Naive thymus-derived CD8-positive, alpha-beta T cell (primary cell): Measurements from ENCODE around the gene ITCH. TPM values are rescaled to one million over a fixed set of nuclear protein-coding genes. Genes with fewer than 3 reads are reported as not detected.

Experiments used
- ATAC-seq, 2 donors: fragments of 150-1000 bp; cut with Tn5 transposase in 1 of 2; sonication (Bioruptor Pico), chemical (Tn5 transposase) in 1 of 2; 1 replicate in 1 of 2; 2 replicates in 1 of 2; pipeline ENCODE4 v1.10.0; 2021; ENCODE audit warnings: mild to moderate bottlenecking in 2 of 2, moderate library complexity in 2 of 2
- POLR2A ChIA-PET: fragments of 350-600 bp; sonication (Branson Sonifier 250); formaldehyde crosslinking; loops from one replicate; lab custom pipeline; 2021; ENCODE audit warnings: antibody characterized with exemption; lab: Charles Lee
- DNase-seq, 10 donors: peaks; one replicate each; pipeline versions ENCODE4 v3.0.0 to v3.0.0-alpha.2; 2020 to 2022
- H3K27ac Mint-ChIP-seq, 10 donors: one replicate each; pipeline ENCODE4 v1.8.0; 2020 to 2022; ENCODE audit warnings: mild to moderate bottlenecking in 10 of 10, mixed read lengths in 10 of 10, moderate library complexity in 4 of 10, inconsistent platforms in 1 of 10
- H3K27me3 Mint-ChIP-seq, 5 donors: one replicate each; pipeline ENCODE4 v1.8.0; 2021 to 2022; ENCODE audit warnings: mixed read lengths in 5 of 5
- H3K36me3 Mint-ChIP-seq, 3 donors: one replicate each; pipeline ENCODE4 v1.8.0; 2020 to 2022; ENCODE audit warnings: mixed read lengths in 3 of 3, mild to moderate bottlenecking in 2 of 3, inconsistent platforms in 1 of 3
- H3K4me1 Mint-ChIP-seq, 4 donors: one replicate each; pipeline ENCODE4 v1.8.0; 2021 to 2022; ENCODE audit warnings: mixed read lengths in 4 of 4
- H3K4me3 Mint-ChIP-seq, 10 donors: one replicate each; pipeline ENCODE4 v1.8.0; 2020 to 2022; ENCODE audit warnings: mild to moderate bottlenecking in 10 of 10, mixed read lengths in 10 of 10, moderate library complexity in 6 of 10, inconsistent platforms in 1 of 10
- H3K9me3 Mint-ChIP-seq, 9 donors: one replicate each; pipeline ENCODE4 v1.8.0; 2020 to 2022; ENCODE audit warnings: mixed read lengths in 9 of 9, mild to moderate bottlenecking in 3 of 9, inconsistent platforms in 1 of 9, moderate library complexity in 1 of 9
- polyA plus RNA-seq, 3 donors: library from polyadenylated mRNA; unstranded; fragments of 300-500 nt; fragmentation: Illumina TruSeq; gene quantifications; one replicate each; pipeline ENCODE4 v1.2.3, GENCODE V29; 2021
- total RNA-seq, 8 experiments: library from RNA in 2 of 8; stranded (reverse) in 2 of 8; gene quantifications; one replicate each; pipeline ENCODE4 v1.2.3 and lab custom pipeline; 2021 to 2026

The ITCH gene
- total and polyA plus RNA-seq, 5 experiments from 2014 or later, result 12.6 to 75.9 (median 19.6) TPM

DNA sequence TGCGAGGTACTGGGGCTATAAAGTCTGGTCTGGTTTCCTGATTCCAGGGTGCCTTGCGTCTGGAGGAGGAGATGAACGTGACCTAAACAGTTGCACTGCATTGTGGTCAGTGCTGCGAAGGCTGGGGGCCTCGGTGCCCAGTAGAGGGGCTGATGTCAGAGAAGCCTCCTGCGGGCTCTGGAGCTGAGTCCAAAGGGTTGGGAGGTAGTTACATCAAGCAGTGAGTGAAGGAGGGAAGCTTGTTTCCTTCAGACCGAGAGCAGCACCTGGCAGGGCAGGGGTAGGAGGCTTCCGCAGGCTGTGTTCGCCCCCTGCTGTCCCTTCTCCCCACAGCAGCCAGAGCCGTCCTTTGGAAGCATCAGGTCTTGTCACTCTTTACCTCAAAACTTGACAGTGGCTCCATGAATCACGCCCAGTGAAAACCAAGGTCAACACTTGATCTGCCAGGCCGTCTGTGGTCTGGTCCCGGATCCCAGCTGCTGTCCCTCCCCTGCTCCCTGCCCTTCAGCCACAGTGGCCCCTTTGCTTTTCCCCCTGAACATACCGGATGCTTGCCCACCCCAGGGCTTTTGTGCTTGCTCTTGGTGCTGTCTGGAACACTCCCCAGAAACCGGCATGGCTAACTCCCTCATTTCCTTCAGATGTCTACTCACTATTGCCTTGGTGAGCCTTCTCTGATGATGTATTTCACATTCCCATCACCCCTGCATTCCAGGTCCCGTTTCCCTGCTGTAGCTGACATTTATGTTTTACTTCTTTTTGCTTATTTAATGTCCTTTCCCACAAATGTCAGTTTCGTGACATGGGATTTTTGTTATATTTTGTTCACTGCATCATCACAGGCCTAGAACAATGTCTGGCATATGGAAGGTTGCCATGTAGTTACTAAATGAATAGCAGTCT, 160.1 kb downstream of the ITCH start:
- POLR2A ChIA-PET, result no interaction called here
- Mint-ChIP-seq H3K4me1 (peaks cover 19 to 64% (median 45%) of the 10 kb centered on the region in 4 donors), H3K4me3 (peak overlapping the region in 2 of 10 donors; percentile 26 to 47), H3K36me3 (peaks cover 0 to 52% (median 5%) of the 10 kb centered on the region in 3 donors), H3K9me3 (no peaks in the 10 kb centered on the region), H3K27ac (peak overlapping the region in 9 of 10 donors; percentile 40 to 79 (median 57)), H3K27me3 (no peaks in the 10 kb centered on the region)
- ATAC-seq, result peak; percentile 77 to 89
- DNase-seq, result peak; percentile 32 to 70 (median 48)

DNA sequence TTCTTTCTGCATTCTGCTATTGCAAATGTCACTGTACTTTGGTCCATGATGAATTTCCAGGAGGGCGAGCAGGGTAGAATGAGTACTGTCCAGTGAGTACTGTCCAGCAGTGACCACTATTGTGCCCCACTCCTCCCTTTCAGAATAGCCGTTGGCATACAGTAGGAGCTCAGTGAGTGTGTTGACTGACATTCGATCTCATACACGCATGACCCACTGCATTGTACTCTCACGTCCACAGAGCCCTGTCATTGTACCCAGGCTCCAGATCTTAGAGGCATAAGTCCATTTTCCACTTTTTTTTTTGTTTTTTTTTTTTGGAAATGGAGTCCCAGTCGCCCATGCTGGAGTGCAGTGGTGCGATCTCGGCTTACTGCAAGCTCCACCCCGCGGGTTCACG, 161.4 kb downstream of the ITCH start:
- Mint-ChIP-seq H3K4me1 (peaks cover 14 to 56% (median 40%) of the 10 kb centered on the region in 4 donors), H3K27me3 (no peaks in the 10 kb centered on the region), H3K36me3 (peaks cover 0 to 64% (median 5%) of the 10 kb centered on the region in 3 donors), H3K4me3 (no peak overlapping the region), H3K9me3 (no peaks in the 10 kb centered on the region), H3K27ac (peak overlapping the region in 1 of 10 donors; percentile 35)
- DNase-seq, result no peak
- POLR2A ChIA-PET, result no interaction called here
- ATAC-seq, result no peak

DNA sequence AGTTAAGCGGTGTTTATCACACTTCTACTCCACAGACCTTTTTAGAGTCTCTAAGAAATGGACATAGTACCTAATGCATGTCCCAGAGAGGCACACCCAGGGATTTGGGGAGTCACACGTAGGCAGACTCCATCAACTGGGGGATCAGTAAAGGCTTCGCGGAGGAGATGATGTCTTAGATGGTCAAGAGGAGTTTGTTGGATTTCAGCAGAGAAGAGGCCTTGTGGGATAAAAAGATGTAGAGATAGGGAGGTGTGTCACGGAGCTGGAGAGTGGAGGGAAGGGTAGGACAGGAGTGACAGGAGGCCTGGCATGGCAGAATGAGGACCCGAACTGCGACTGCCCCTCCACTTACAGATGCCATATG, 162.3 kb downstream of the ITCH start:
- peaks cover 14 to 54% (median 40%) of the 10 kb centered on the region in 4 donors for H3K4me1 Mint-ChIP-seq
- no peak for DNase-seq
- POLR2A ChIA-PET, result no interaction called here
- H3K36me3 Mint-ChIP-seq, result peaks cover 0 to 66% (median 5%) of the 10 kb centered on the region in 3 donors
- H3K27ac Mint-ChIP-seq, result peak overlapping the region in 3 of 10 donors; percentile 20 to 49 (median 27)
- H3K27me3 Mint-ChIP-seq, result no peaks in the 10 kb centered on the region
- no peak for ATAC-seq
- no peaks in the 10 kb centered on the region for H3K9me3 Mint-ChIP-seq
- no peak overlapping the region for H3K4me3 Mint-ChIP-seq

DNA sequence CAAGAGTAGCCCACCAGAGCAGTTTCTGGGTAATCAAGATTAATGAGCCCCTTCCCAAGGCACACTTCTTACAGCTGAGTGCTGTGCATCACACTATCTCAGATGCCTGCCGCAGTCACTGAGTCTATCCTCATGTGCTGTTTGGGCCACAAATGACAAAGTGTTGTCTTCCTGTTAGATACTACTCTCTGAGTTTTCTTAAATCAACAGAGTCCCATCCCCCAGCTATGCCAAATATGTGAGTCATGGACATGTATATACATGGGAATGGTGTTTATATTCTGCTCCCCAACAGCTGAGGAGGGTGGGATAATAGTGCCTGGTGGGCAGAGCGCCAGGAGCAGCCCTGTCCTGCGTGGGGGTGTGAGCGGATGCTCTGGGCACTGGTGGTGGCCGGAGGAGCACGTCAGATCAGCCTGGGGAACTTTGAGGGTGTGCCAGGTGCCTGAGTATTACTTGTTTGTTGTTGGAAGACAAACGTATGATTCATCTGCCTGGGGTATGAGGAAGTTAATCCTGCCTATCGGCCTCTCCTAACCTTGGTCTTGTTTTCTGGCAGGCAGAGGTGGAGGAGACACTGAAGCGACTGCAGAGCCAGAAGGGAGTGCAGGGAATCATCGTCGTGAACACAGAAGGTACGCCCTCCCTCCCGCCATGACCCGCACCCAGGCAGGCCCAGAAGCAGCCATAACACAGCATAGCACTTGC, 162.8 kb downstream of the ITCH start:
- H3K27me3 Mint-ChIP-seq, result no peaks in the 10 kb centered on the region
- no peak for ATAC-seq
- H3K4me1 Mint-ChIP-seq, result peaks cover 17 to 54% (median 44%) of the 10 kb centered on the region in 4 donors
- no peak for DNase-seq
- POLR2A ChIA-PET, result no interaction called here
- no peak overlapping the region for H3K4me3 Mint-ChIP-seq
- peak overlapping the region in 2 of 10 donors; percentile 27 to 53 for H3K27ac Mint-ChIP-seq
- H3K9me3 Mint-ChIP-seq, result no peaks in the 10 kb centered on the region
- H3K36me3 Mint-ChIP-seq, result peaks cover 0 to 67% (median 5%) of the 10 kb centered on the region in 3 donors

DNA sequence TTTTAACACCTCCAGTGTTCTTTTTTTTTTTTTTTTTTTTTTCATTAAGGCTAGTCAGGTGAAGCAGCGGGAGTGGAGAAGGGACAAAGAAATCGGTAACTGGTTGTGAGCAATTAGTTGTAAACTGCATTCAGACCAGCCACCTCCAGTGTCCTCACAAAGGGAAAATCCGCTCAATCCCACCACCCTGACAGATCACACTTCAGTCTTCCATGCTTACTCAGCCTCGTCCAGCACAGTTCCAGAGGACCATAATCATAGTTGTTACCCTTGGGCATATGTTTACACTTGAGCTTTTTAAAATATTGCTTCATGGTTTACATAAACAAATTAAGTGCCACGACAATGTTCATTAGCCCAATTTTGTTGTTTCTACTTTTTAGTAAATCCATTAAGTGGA, 163.4 kb downstream of the ITCH start:
- ATAC-seq, result no peak
- peaks cover 19 to 51% (median 41%) of the 10 kb centered on the region in 4 donors for H3K4me1 Mint-ChIP-seq
- no peaks in the 10 kb centered on the region for H3K9me3 Mint-ChIP-seq
- no peaks in the 10 kb centered on the region for H3K27me3 Mint-ChIP-seq
- no peak overlapping the region for H3K27ac Mint-ChIP-seq
- H3K4me3 Mint-ChIP-seq, result no peak overlapping the region
- no peak for DNase-seq
- peaks cover 0 to 71% (median 5%) of the 10 kb centered on the region in 3 donors for H3K36me3 Mint-ChIP-seq
- POLR2A ChIA-PET, result no interaction called here

DNA sequence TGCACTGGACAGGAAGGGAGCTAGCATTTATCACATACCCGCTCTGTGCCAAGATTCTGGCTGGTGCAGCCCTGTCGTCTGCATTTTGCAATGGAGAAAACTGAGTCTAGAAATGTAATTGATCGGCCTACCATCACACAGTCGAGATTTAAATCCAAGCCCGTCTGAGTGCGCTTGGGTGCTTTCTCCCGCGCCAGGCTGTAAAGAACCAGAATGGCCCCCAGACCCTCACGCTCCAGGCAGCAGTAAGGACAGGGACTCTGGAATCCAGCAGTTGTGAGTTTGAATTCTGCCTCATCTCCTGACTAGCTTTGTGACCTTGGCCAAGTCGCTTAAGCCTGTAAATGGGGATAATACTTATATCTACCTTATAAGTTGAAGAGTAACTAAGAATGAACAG, 163.9 kb downstream of the ITCH start:
- Mint-ChIP-seq H3K4me1 (peaks cover 20 to 49% (median 38%) of the 10 kb centered on the region in 4 donors), H3K4me3 (no peak overlapping the region), H3K27ac (peak overlapping the region in 1 of 10 donors; percentile 62), H3K36me3 (peaks cover 0 to 72% (median 5%) of the 10 kb centered on the region in 3 donors), H3K9me3 (no peaks in the 10 kb centered on the region), H3K27me3 (no peaks in the 10 kb centered on the region)
- no peak for DNase-seq
- POLR2A ChIA-PET, result no interaction called here
- ATAC-seq, result no peak

DNA sequence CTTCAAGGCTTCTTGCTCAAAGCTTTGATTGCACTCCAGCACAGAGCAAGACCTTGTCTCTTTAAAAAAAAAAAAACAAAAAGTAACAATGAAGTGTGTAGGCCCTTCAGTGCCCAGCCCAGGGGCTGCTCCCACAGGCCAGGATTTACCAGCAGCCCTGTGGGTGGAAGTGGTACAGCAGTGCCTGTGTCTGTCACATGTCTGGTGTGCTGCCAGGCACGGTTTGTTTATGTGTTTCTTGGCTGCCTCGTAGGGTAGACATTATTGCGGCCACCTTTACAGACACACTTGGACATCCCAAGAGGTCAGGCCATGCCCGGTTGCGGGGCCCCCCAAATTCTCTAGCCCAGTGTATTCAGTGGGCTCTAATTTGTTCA, 165.8 kb downstream of the ITCH start:
- H3K27ac Mint-ChIP-seq, result peak overlapping the region in 1 of 10 donors; percentile 28
- DNase-seq, result no peak

DNA sequence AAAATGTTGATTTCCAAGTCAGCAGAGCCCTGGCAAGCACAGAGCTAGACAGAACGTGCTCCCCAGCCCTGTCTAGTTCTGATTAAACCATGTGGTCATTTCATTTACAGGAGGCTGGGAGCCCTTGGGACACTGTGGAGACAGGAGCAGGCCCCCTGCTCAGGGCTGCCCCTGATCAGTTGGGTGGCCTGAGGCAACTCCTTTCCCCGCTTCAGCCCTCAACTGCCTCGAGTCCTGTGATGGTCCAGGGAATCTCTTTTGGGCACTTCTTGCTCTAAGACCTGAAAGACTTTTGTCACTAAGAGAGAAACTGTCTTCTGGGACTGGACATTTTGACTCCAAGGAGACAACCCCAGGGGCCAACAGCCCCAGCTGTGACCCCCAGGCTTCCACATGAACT, 166.7 kb downstream of the ITCH start:
- peaks cover 11 to 26% (median 18%) of the 10 kb centered on the region in 4 donors for H3K4me1 Mint-ChIP-seq
- DNase-seq (no peak), ATAC-seq (no peak)
- H3K36me3 Mint-ChIP-seq, result peaks cover 0 to 71% (median 3%) of the 10 kb centered on the region in 3 donors
- H3K27me3 Mint-ChIP-seq, result no peaks in the 10 kb centered on the region
- peak overlapping the region in 1 of 10 donors; percentile 34 for H3K4me3 Mint-ChIP-seq
- no peaks in the 10 kb centered on the region for H3K9me3 Mint-ChIP-seq
- peak overlapping the region in 1 of 10 donors; percentile 4 for H3K27ac Mint-ChIP-seq
- POLR2A ChIA-PET, result no interaction called here

More for the DNA sequence above, 165.8 kb downstream of the ITCH start:
- Mint-ChIP-seq H3K4me1 (peaks cover 13 to 31% (median 21%) of the 10 kb centered on the region in 4 donors), H3K4me3 (no peak overlapping the region), H3K36me3 (peaks cover 0 to 67% (median 3%) of the 10 kb centered on the region in 3 donors), H3K9me3 (no peaks in the 10 kb centered on the region), H3K27me3 (no peaks in the 10 kb centered on the region)
- POLR2A ChIA-PET, result no interaction called here
- ATAC-seq, result no peak

DNA sequence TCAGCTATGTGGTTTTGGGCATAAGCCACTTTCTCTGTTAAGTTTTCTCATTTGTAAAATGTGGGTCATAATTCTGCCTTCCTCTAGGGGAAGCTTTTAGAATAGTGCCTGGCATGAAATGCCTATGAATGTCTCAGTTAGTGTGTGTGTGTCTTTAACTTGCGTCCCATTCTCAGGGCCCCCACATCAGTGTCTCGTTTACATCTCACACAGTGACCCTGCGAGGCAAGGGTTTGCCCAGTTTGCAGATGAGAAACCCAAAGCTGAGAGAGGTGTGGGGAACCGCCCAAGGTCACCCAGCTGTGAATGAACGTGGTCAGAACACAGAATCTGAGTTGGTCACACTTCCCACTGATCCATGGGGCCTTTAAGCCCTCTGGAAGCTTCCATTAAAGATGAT, 167.3 kb downstream of the ITCH start:
- H3K36me3 Mint-ChIP-seq, result peaks cover 0 to 70% (median 3%) of the 10 kb centered on the region in 3 donors
- H3K27me3 Mint-ChIP-seq, result no peaks in the 10 kb centered on the region
- H3K9me3 Mint-ChIP-seq, result no peaks in the 10 kb centered on the region
- no peak overlapping the region for H3K4me3 Mint-ChIP-seq
- peaks cover 11 to 24% (median 17%) of the 10 kb centered on the region in 4 donors for H3K4me1 Mint-ChIP-seq
- POLR2A ChIA-PET, result no interaction called here
- peak overlapping the region in 3 of 10 donors; percentile 63 to 80 (median 63) for H3K27ac Mint-ChIP-seq
- no peak for DNase-seq
- ATAC-seq, result no peak

DNA sequence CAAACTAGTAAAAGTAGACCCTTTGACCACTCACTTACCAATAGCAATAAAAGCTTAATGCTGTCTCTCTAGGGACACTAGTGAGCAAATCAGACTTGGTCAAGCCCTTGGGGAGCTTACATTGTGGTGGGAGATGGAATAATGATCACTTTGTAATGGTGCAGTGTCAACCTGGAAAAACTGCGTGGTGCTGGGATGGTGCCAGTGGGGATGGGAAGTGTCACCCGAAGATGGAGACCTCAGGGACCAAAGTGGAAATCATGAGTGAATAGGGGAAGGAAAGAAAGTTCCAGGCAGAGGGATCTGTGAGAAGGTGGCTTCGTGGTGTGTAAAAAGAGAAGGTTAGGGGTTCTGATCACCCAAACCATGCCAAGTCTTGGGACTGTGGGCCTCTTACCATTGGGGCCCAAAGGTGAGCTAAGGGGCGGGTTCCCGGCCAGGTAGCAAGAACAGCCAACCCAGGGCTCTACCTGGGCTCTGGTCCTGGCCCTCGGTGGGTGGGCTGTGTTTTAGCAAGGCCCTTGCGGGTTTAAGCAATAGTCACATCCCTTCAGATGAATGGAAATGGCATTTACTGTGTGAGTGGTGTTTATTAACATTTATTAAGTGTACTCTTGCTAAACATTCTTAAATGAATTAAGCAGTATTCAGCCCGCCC, 168.7 kb downstream of the ITCH start:
- H3K27ac Mint-ChIP-seq, result peak overlapping the region in 6 of 10 donors; percentile 10 to 82 (median 56)
- no peaks in the 10 kb centered on the region for H3K27me3 Mint-ChIP-seq
- H3K36me3 Mint-ChIP-seq, result peaks cover 0 to 69% (median 7%) of the 10 kb centered on the region in 3 donors
- no peak for DNase-seq
- no peak for ATAC-seq
- no peaks in the 10 kb centered on the region for H3K9me3 Mint-ChIP-seq
- no peak overlapping the region for H3K4me3 Mint-ChIP-seq
- H3K4me1 Mint-ChIP-seq, result peaks cover 7 to 21% (median 13%) of the 10 kb centered on the region in 4 donors
- POLR2A ChIA-PET, result interaction anchor here (1.2 kb wide), 1 partner anchor 15 kb away, joined by 5 read pairs; the partner anchor contains the start of gene DYNLRB1

DNA sequence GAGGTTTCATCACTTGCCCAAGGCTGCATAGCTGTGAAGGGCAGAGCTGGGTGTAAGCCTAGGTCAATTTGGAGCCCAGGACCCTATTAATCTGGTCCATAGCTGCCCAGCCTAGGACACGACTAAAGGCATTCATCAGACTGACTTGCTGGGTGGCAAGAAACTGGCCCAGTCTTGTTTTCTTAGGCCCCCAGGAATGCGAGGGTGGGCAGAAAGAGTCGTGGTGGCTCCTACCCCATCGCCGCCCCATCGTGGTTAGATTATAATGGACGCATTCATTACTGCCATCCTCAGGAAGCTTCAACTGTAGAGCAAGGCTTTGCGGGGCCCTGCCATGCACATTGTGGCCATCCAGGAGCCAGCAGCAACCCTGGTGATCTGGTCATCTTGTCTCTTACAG, 169.2 kb downstream of the ITCH start:
- POLR2A ChIA-PET, result no interaction called here
- no peak overlapping the region for H3K27ac Mint-ChIP-seq
- ATAC-seq (no peak), DNase-seq (no peak)
- no peaks in the 10 kb centered on the region for H3K27me3 Mint-ChIP-seq
- no peaks in the 10 kb centered on the region for H3K9me3 Mint-ChIP-seq
- peaks cover 7 to 21% (median 13%) of the 10 kb centered on the region in 4 donors for H3K4me1 Mint-ChIP-seq
- H3K4me3 Mint-ChIP-seq, result no peak overlapping the region
- peaks cover 0 to 69% (median 7%) of the 10 kb centered on the region in 3 donors for H3K36me3 Mint-ChIP-seq

DNA sequence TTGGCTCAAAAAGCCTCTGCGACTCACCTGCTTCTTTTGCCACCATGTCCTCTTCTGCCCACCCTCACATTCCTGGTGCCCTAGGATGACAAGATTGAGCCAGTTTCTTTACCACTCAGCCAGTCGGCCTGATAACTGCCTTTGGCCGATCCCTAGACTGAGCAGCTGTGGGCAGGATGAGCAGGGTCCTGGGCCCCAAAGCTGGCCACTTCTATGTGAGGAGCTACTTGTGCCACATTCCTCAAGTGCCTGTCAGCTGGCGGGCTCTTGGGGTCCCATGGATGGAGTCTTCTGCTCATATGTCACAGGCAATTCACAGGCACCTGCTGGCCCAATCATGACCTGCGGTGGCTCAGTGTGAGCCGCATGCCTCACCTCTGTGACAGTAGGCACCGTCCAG, 169.7 kb downstream of the ITCH start:
- POLR2A ChIA-PET, result no interaction called here
- no peaks in the 10 kb centered on the region for H3K27me3 Mint-ChIP-seq
- H3K27ac Mint-ChIP-seq, result no peak overlapping the region
- peaks cover 0 to 69% (median 4%) of the 10 kb centered on the region in 3 donors for H3K36me3 Mint-ChIP-seq
- ATAC-seq (no peak), DNase-seq (no peak)
- no peak overlapping the region for H3K4me3 Mint-ChIP-seq
- no peaks in the 10 kb centered on the region for H3K9me3 Mint-ChIP-seq
- H3K4me1 Mint-ChIP-seq, result peaks cover 7 to 21% (median 13%) of the 10 kb centered on the region in 4 donors
